Mesenchymal stem cell (in vitro differentiated cells and primary cell): ENCODE results near the gene INPP4A.

Experiments used
- DNase-seq: peaks from one replicate; pipeline ENCODE4 v3.0.0-alpha.2; 2013
- H2AFZ ChIP-seq: one replicate; pipeline ENCODE4 v1.6.1; 2013; ENCODE audit warnings: low read depth, mild to moderate bottlenecking, control low read depth, inconsistent platforms, low read length, moderate library complexity
- H2AK5ac ChIP-seq: 2 replicates; pipeline ENCODE4 v1.6.1; 2013; ENCODE audit warnings: low read length, moderate library complexity, mild to moderate bottlenecking, inconsistent platforms; ENCODE audit not compliant: severe bottlenecking
- H2BK120ac ChIP-seq: one replicate; pipeline ENCODE4 v1.6.1; 2013; ENCODE audit warnings: low read depth, mild to moderate bottlenecking, inconsistent platforms, low read length, moderate library complexity
- H2BK12ac ChIP-seq, 2 experiments: one replicate each; pipeline ENCODE4 v1.6.1; 2013; ENCODE audit warnings: inconsistent platforms in 2 of 2, low read length in 2 of 2, mild to moderate bottlenecking in 2 of 2, moderate library complexity in 2 of 2, control low read depth in 1 of 2
- H2BK15ac ChIP-seq: one replicate; pipeline ENCODE4 v1.6.1; 2013; ENCODE audit warnings: mild to moderate bottlenecking, low read depth, inconsistent platforms; ENCODE audit not compliant: poor library complexity, severe bottlenecking
- H2BK5ac ChIP-seq: 2 replicates; pipeline ENCODE4 v1.6.1; 2013; ENCODE audit warnings: low read depth, mild to moderate bottlenecking, low read length, control low read depth, inconsistent platforms; ENCODE audit not compliant: poor library complexity, severe bottlenecking
- H3K14ac ChIP-seq, 2 experiments: one replicate each; pipeline ENCODE4 v1.6.1; 2013; ENCODE audit warnings: inconsistent platforms in 2 of 2, low read length in 2 of 2, control low read depth in 1 of 2, mild to moderate bottlenecking in 1 of 2, moderate library complexity in 1 of 2
- H3K18ac ChIP-seq, 2 experiments: one replicate each; pipeline ENCODE4 v1.6.1; 2013; ENCODE audit warnings: inconsistent platforms in 2 of 2, low read length in 2 of 2, control low read depth in 1 of 2, low read depth in 1 of 2, mild to moderate bottlenecking in 1 of 2
- H3K23ac ChIP-seq, 2 experiments: one replicate each; pipeline ENCODE4 v1.6.1; 2013; ENCODE audit warnings: inconsistent platforms in 2 of 2, low read length in 2 of 2, mild to moderate bottlenecking in 2 of 2, moderate library complexity in 2 of 2, control low read depth in 1 of 2
- H3K27ac ChIP-seq: 2 replicates; pipeline ENCODE4 v1.5.1; 2013; ENCODE audit warnings: mild to moderate bottlenecking, moderate library complexity, low read length, control low read depth, inconsistent platforms; ENCODE audit not compliant: poor library complexity, severe bottlenecking
- H3K27me3 ChIP-seq, 2 experiments: 2 replicates each; pipeline versions ENCODE4 v1.6.1 to v1.7.0; 2013; ENCODE audit warnings: low read length in 2 of 2, mild to moderate bottlenecking in 2 of 2, moderate library complexity in 2 of 2, control low read depth in 1 of 2, inconsistent platforms in 1 of 2; ENCODE audit not compliant: control insufficient read depth in 1 of 2, insufficient read depth in 1 of 2
- H3K36me3 ChIP-seq, 2 experiments: 2 replicates each; pipeline versions ENCODE4 v1.6.1 to v1.7.0; 2013; ENCODE audit warnings: low read length in 2 of 2, control low read depth in 1 of 2, inconsistent platforms in 1 of 2, low read depth in 1 of 2, mild to moderate bottlenecking in 1 of 2; ENCODE audit not compliant: insufficient read depth in 2 of 2, control insufficient read depth in 1 of 2
- H3K4ac ChIP-seq, 2 experiments: one replicate each; pipeline ENCODE4 v1.6.1; 2013; ENCODE audit warnings: inconsistent platforms in 2 of 2, low read length in 2 of 2, mild to moderate bottlenecking in 2 of 2, moderate library complexity in 2 of 2, control low read depth in 1 of 2, low read depth in 1 of 2
- H3K4me1 ChIP-seq: 2 replicates; pipeline ENCODE4 v1.6.1; 2013; ENCODE audit warnings: low read depth, low read length, control low read depth; ENCODE audit not compliant: control insufficient read depth, insufficient read depth
- H3K4me2 ChIP-seq: 2 replicates; pipeline ENCODE4 v1.6.1; 2013; ENCODE audit warnings: low read length, mild to moderate bottlenecking, inconsistent platforms; ENCODE audit not compliant: poor library complexity, severe bottlenecking
- H3K4me3 ChIP-seq, 2 experiments: 2 replicates each; pipeline versions ENCODE4 v1.5.1 to v1.7.0; 2013; ENCODE audit warnings: low read length in 2 of 2, mild to moderate bottlenecking in 2 of 2, control low read depth in 1 of 2, low read depth in 1 of 2; ENCODE audit not compliant: insufficient read depth in 1 of 2
- H3K79me1 ChIP-seq: replicated peaks from 2 replicates; pipeline ENCODE4 v1.6.1; 2013; ENCODE audit warnings: mild to moderate bottlenecking, control low read depth, low read length, inconsistent platforms; ENCODE audit not compliant: poor library complexity, severe bottlenecking
- H3K9ac ChIP-seq: 2 replicates; pipeline ENCODE4 v1.7.0; 2013; ENCODE audit warnings: mild to moderate bottlenecking, low read length, moderate library complexity
- H3K9me3 ChIP-seq: 2 replicates; pipeline ENCODE4 v1.7.0; 2013; ENCODE audit warnings: mild to moderate bottlenecking, low read length; ENCODE audit not compliant: control insufficient read depth
- H4K8ac ChIP-seq: one replicate; pipeline ENCODE4 v1.6.1; 2013; ENCODE audit warnings: inconsistent platforms, mild to moderate bottlenecking, low read length, moderate library complexity
- H4K91ac ChIP-seq: one replicate; pipeline ENCODE4 v1.6.1; 2013; ENCODE audit warnings: mild to moderate bottlenecking, low read length, inconsistent platforms
- WGBS: methylation state at CpG from one replicate; pipeline ENCODE4 v1.1.7; 2013; ENCODE audit warnings: mixed read lengths; 5-methylcytosine and 5-hydroxymethylcytosine counted together

The INPP4A gene

GRCh38 chr2:98403878-98404277, 40.8 kb upstream of the INPP4A start:
- Histone ChIP-seq H3K4ac (no peak overlapping the region), H3K79me1 (no peaks in the 10 kb centered on the region), H2BK12ac (no peak overlapping the region), H3K4me2 (no peak overlapping the region), H2BK5ac (no peak overlapping the region), H3K36me3 (no peaks in the 10 kb centered on the region), H4K8ac (no peak overlapping the region), H3K27ac (no peak overlapping the region), H2BK15ac (no peak overlapping the region), H2AK5ac (no peak overlapping the region), H3K23ac (no peak overlapping the region), H3K9me3 (no peaks in the 10 kb centered on the region), H3K14ac (no peak overlapping the region), H2AFZ (no peak overlapping the region), H3K18ac (no peak overlapping the region), H3K4me3 (no peak overlapping the region), H3K9ac (no peak overlapping the region), H4K91ac (no peak overlapping the region), H2BK120ac (no peak overlapping the region), H3K27me3 (peaks cover 24 to 52% of the 10 kb centered on the region in 2 experiments), H3K4me1 (no peaks in the 10 kb centered on the region)
- no peak for DNase-seq

DNA sequence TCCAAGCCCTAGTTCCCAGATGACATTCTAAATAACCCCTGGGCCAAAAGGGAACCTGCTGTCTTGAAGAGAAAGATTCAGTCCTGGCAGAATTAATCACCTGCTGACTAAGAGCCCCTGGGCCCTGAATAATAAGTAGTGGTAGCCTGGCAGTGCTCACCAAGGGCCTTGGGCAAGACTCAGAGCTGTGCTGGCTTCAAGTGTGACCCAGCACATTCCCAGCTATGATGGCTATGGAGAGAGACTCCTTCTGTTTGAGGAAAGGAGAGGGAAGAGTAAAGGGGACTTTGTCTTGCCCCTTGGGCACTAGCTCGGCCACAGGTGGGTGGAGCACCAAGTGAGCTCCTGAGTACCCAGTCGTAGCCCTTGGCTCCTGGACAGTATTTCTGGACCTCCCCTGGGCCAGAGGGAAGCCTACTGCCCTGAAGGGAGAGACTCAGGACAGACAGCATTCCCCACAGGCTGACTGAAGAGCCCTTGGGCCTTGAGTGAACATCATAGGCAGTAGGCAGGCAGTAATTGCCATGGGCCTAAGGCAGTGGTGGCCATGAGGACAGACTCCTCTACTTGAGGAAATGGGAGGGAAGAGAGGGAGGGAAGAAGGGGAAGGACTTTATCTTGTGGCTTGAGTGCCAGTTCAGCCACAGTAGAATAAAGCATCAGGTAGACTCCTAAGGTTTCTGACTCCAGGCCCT, 40.0 kb upstream of the INPP4A start:
- no peaks in the 10 kb centered on the region for H3K36me3 ChIP-seq
- no peak overlapping the region for H2BK15ac ChIP-seq
- no peak overlapping the region for H3K18ac ChIP-seq
- H3K23ac ChIP-seq, result no peak overlapping the region
- no peak overlapping the region for H2BK12ac ChIP-seq
- no peak overlapping the region for H3K14ac ChIP-seq
- H3K4me2 ChIP-seq, result no peak overlapping the region
- H3K79me1 ChIP-seq, result no peaks in the 10 kb centered on the region
- H3K27me3 ChIP-seq, result peaks cover 24 to 47% of the 10 kb centered on the region in 2 experiments
- H3K4ac ChIP-seq, result no peak overlapping the region
- no peak for DNase-seq
- H3K4me3 ChIP-seq, result no peak overlapping the region
- no peak overlapping the region for H2BK120ac ChIP-seq
- no peak overlapping the region for H3K9ac ChIP-seq
- no peaks in the 10 kb centered on the region for H3K9me3 ChIP-seq
- no peak overlapping the region for H4K8ac ChIP-seq
- H2BK5ac ChIP-seq, result no peak overlapping the region
- H2AFZ ChIP-seq, result no peak overlapping the region
- H4K91ac ChIP-seq, result no peak overlapping the region
- H3K27ac ChIP-seq, result no peak overlapping the region
- no peaks in the 10 kb centered on the region for H3K4me1 ChIP-seq
- no peak overlapping the region for H2AK5ac ChIP-seq
- 75% methylated on average over 2 of the region's 2 CpGs for WGBS

DNA sequence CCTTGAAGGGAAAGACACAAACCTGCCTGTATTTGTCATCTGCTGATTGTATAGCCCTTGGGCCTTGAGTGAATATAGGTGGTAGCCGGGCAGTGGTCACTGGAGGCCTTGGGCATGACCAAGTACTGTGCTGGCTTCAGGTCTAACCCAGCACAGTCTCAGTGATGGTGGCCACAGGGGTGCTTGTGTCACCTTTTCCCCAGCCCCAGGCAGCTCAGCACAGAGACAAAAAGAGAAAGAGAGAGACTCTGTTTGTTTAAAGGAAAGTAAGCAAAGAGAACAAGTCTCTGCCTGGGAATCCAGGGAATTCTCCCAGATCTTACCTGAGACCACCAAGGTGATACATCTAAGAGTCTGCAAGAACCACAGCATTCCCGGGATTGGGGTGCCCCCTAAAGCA, 39.4 kb upstream of the INPP4A start:
- Histone ChIP-seq H2BK5ac (no peak overlapping the region), H2BK15ac (no peak overlapping the region), H4K91ac (no peak overlapping the region), H3K18ac (no peak overlapping the region), H3K4me2 (no peak overlapping the region), H3K23ac (no peak overlapping the region), H3K27me3 (peaks cover 24 to 42% of the 10 kb centered on the region in 2 experiments), H3K79me1 (no peaks in the 10 kb centered on the region), H3K14ac (no peak overlapping the region), H2AK5ac (no peak overlapping the region), H3K36me3 (no peaks in the 10 kb centered on the region), H3K27ac (no peak overlapping the region), H2BK12ac (no peak overlapping the region), H2AFZ (no peak overlapping the region), H4K8ac (no peak overlapping the region), H3K4me1 (no peaks in the 10 kb centered on the region), H3K4ac (no peak overlapping the region), H2BK120ac (no peak overlapping the region), H3K4me3 (no peak overlapping the region), H3K9ac (no peak overlapping the region), H3K9me3 (no peaks in the 10 kb centered on the region)
- no peak for DNase-seq
- WGBS, result 81% methylated on average over 2 of the region's 2 CpGs

- Histone ChIP-seq H3K9me3 (no peaks in the 10 kb centered on the region), H3K4me1 (no peaks in the 10 kb centered on the region), H4K91ac (no peak overlapping the region), H2AFZ (no peak overlapping the region), H3K14ac (no peak overlapping the region), H4K8ac (no peak overlapping the region), H3K27ac (no peak overlapping the region), H3K23ac (no peak overlapping the region), H2BK12ac (no peak overlapping the region), H3K4ac (no peak overlapping the region), H3K9ac (no peak overlapping the region), H2BK5ac (no peak overlapping the region), H2AK5ac (no peak overlapping the region), H2BK120ac (no peak overlapping the region), H3K27me3 (peaks cover 14 to 22% of the 10 kb centered on the region in 2 experiments), H3K18ac (no peak overlapping the region), H3K79me1 (no peaks in the 10 kb centered on the region), H2BK15ac (no peak overlapping the region), H3K36me3 (no peaks in the 10 kb centered on the region), H3K4me2 (no peak overlapping the region), H3K4me3 (no peak overlapping the region)
- DNase-seq, result no peak
- WGBS, result 65% methylated on average over 4 of the region's 5 CpGs
Observed at GRCh38 chr2:98408155-98408554, 36.5 kb upstream of the INPP4A start.
